WTC11 (cell line): ENCODE results near the gene HTR5A. TPM values are rescaled to one million over a fixed set of nuclear protein-coding genes. Genes with fewer than 3 reads are reported as not detected.

Experiments
- ATAC-seq: fragments of 200-7000 bp; cut with Tn5 transposase; 2 replicates; pipeline ENCODE4 v1.10.0; 2021; ENCODE audit warnings: mild to moderate bottlenecking, moderate library complexity
- CTCF ChIA-PET: fragments of 300-600 bp; sonication (Branson Sonifier 250); formaldehyde crosslinking; loops from one replicate; lab custom pipeline; 2021; ENCODE audit warnings: antibody characterized with exemption; lab: Charles Lee
- POLR2A ChIA-PET: fragments of 350-600 bp; sonication (Branson Sonifier 250); formaldehyde crosslinking; loops from one replicate; lab custom pipeline; 2021; ENCODE audit warnings: antibody characterized with exemption; lab: Charles Lee
- DNase-seq: peaks from one replicate; pipeline ENCODE4 v3.0.0; 2021; ENCODE audit warnings: low spot score
- H3K27ac Mint-ChIP-seq: 2 replicates; pipeline ENCODE4 v1.8.0; 2021; ENCODE audit warnings: mixed read lengths
- H3K27me3 Mint-ChIP-seq: 2 replicates; pipeline ENCODE4 v1.8.0; 2021; ENCODE audit warnings: low read depth, mild to moderate bottlenecking, moderate library complexity, mixed read lengths
- H3K36me3 Mint-ChIP-seq: 2 replicates; pipeline ENCODE4 v1.8.0; 2021; ENCODE audit warnings: mixed read lengths
- H3K4me1 Mint-ChIP-seq: 2 replicates; pipeline ENCODE4 v1.8.0; 2022; ENCODE audit warnings: mixed read lengths
- H3K4me3 Mint-ChIP-seq: 2 replicates; pipeline ENCODE4 v1.8.0; 2021; ENCODE audit warnings: mild to moderate bottlenecking, moderate library complexity, mixed read lengths
- H3K9me3 Mint-ChIP-seq: 2 replicates; pipeline ENCODE4 v1.8.0; 2021; ENCODE audit warnings: mixed read lengths
- ELF4 ChIP-seq: sonication (generic); formaldehyde crosslinking; IDR thresholded peaks from 2 replicates; pipeline ENCODE4 v1.8.1; 2022; ENCODE audit warnings: low read depth, mild to moderate bottlenecking, moderate library complexity, missing genetic modification reagents
- EMX1 ChIP-seq: fragments of 250-450 bp; sonication (Bioruptor Pico); IDR thresholded peaks from 2 replicates; pipeline ENCODE4 v1.8.0; 2021; ENCODE audit warnings: mild to moderate bottlenecking
- NR1H2 ChIP-seq: sonication (generic); formaldehyde crosslinking; IDR thresholded peaks from 2 replicates; pipeline ENCODE4 v1.9.0; 2021; ENCODE audit warnings: mild to moderate bottlenecking, moderate library complexity, missing genetic modification reagents
- PRRX2 ChIP-seq: fragments of 250-450 bp; sonication (Bioruptor Pico); IDR thresholded peaks from 2 replicates; pipeline ENCODE4 v1.8.0; 2021; ENCODE audit warnings: mild to moderate bottlenecking
- RORB ChIP-seq: fragments of 250-450 bp; sonication (Bioruptor Pico); IDR thresholded peaks from 2 replicates; pipeline ENCODE4 v1.9.0; 2021; ENCODE audit warnings: mild to moderate bottlenecking
- ZNF121 ChIP-seq: sonication (generic); formaldehyde crosslinking; IDR thresholded peaks from 2 replicates; pipeline ENCODE4 v1.8.0; 2023; ENCODE audit warnings: missing genetic modification reagents
- ZNF219 ChIP-seq: sonication (generic); formaldehyde crosslinking; IDR thresholded peaks from 2 replicates; pipeline ENCODE4 v1.8.0; 2023; ENCODE audit warnings: missing genetic modification reagents, mild to moderate bottlenecking, borderline replicate concordance
- total RNA-seq: library from RNA; stranded (reverse); gene quantifications from 3 replicates; pipeline ENCODE4 v1.2.3, GENCODE V29; 2021
- TF ChIP-seq, protein P1 (sequence below): fragments of 200-600 bp; IDR thresholded peaks from 2 replicates; pipeline ENCODE4 v1.8.0; 2022; ENCODE audit warnings: antibody characterized with exemption
- TF ChIP-seq, protein P2 (sequence below): sonication (generic); formaldehyde crosslinking; IDR thresholded peaks from 2 replicates; pipeline ENCODE4 v1.8.1; 2023; ENCODE audit warnings: mild to moderate bottlenecking, missing genetic modification reagents, borderline replicate concordance
- TF ChIP-seq, protein P3 (sequence below): sonication (generic); formaldehyde crosslinking; IDR thresholded peaks from 2 replicates; pipeline ENCODE4 v1.8.1; 2023; ENCODE audit warnings: mild to moderate bottlenecking, moderate library complexity, missing genetic modification reagents
- TF ChIP-seq, protein P4 (sequence below): fragments of 250-450 bp; sonication (Bioruptor Pico); IDR thresholded peaks from 2 replicates; pipeline ENCODE4 v1.9.0; 2021; ENCODE audit warnings: mild to moderate bottlenecking
- TF ChIP-seq, protein P5 (sequence below): sonication (generic); formaldehyde crosslinking; IDR thresholded peaks from 2 replicates; pipeline ENCODE4 v1.8.1; 2023; ENCODE audit warnings: mild to moderate bottlenecking, missing genetic modification reagents
- TF ChIP-seq, protein P6 (sequence below): fragments of 250-450 bp; sonication (Bioruptor Pico); IDR thresholded peaks from 2 replicates; pipeline ENCODE4 v1.9.0; 2021; ENCODE audit warnings: moderate library complexity, mild to moderate bottlenecking, inconsistent platforms, borderline replicate concordance
- TF ChIP-seq, protein P7 (sequence below): fragments of 250-450 bp; sonication (Bioruptor Pico); conservative IDR thresholded peaks from 2 replicates; pipeline ENCODE4 v1.9.0; 2021; ENCODE audit warnings: mild to moderate bottlenecking

HTR5A gene
- total RNA-seq, 1 experiment from 2014 or later, result not detected

DNA sequence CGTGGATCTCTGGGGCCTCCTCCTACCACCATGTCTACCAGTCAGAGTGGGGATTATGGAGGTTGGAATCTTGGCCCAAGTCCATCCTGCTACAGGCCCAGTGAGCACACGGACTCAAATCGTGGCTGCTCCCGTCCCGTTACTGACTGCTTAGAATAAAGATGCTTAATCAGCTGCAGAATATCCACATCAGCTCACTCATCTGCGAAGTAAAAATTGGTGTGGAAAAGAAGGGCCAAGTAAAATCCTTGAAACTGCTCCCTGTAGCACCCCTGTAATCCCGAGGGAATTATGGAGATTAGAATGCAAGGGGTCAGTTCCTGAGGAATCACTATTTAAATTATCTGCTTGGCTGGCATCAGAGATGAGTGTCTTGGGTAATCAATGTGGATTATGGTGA, 13.0 kb upstream of the HTR5A start:
- POLR2A ChIA-PET, result no interaction called here
- Mint-ChIP-seq H3K36me3 (no peaks in the 10 kb centered on the region), H3K27ac (no peak overlapping the region), H3K4me1 (no peaks in the 10 kb centered on the region), H3K4me3 (no peak overlapping the region), H3K9me3 (no peaks in the 10 kb centered on the region)
- CTCF ChIA-PET, result no interaction called here
- DNase-seq, result no peak
- no peak for ATAC-seq
- TF ChIP-seq EMX1 (CRISPR knock-in tag), result no peak
- TF ChIP-seq, protein P1, sequence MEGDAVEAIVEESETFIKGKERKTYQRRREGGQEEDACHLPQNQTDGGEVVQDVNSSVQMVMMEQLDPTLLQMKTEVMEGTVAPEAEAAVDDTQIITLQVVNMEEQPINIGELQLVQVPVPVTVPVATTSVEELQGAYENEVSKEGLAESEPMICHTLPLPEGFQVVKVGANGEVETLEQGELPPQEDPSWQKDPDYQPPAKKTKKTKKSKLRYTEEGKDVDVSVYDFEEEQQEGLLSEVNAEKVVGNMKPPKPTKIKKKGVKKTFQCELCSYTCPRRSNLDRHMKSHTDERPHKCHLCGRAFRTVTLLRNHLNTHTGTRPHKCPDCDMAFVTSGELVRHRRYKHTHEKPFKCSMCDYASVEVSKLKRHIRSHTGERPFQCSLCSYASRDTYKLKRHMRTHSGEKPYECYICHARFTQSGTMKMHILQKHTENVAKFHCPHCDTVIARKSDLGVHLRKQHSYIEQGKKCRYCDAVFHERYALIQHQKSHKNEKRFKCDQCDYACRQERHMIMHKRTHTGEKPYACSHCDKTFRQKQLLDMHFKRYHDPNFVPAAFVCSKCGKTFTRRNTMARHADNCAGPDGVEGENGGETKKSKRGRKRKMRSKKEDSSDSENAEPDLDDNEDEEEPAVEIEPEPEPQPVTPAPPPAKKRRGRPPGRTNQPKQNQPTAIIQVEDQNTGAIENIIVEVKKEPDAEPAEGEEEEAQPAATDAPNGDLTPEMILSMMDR, result no peak
- TF ChIP-seq, protein P2, sequence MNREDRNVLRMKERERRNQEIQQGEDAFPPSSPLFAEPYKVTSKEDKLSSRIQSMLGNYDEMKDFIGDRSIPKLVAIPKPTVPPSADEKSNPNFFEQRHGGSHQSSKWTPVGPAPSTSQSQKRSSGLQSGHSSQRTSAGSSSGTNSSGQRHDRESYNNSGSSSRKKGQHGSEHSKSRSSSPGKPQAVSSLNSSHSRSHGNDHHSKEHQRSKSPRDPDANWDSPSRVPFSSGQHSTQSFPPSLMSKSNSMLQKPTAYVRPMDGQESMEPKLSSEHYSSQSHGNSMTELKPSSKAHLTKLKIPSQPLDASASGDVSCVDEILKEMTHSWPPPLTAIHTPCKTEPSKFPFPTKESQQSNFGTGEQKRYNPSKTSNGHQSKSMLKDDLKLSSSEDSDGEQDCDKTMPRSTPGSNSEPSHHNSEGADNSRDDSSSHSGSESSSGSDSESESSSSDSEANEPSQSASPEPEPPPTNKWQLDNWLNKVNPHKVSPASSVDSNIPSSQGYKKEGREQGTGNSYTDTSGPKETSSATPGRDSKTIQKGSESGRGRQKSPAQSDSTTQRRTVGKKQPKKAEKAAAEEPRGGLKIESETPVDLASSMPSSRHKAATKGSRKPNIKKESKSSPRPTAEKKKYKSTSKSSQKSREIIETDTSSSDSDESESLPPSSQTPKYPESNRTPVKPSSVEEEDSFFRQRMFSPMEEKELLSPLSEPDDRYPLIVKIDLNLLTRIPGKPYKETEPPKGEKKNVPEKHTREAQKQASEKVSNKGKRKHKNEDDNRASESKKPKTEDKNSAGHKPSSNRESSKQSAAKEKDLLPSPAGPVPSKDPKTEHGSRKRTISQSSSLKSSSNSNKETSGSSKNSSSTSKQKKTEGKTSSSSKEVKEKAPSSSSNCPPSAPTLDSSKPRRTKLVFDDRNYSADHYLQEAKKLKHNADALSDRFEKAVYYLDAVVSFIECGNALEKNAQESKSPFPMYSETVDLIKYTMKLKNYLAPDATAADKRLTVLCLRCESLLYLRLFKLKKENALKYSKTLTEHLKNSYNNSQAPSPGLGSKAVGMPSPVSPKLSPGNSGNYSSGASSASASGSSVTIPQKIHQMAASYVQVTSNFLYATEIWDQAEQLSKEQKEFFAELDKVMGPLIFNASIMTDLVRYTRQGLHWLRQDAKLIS, result no peak
- TF ChIP-seq, protein P3, sequence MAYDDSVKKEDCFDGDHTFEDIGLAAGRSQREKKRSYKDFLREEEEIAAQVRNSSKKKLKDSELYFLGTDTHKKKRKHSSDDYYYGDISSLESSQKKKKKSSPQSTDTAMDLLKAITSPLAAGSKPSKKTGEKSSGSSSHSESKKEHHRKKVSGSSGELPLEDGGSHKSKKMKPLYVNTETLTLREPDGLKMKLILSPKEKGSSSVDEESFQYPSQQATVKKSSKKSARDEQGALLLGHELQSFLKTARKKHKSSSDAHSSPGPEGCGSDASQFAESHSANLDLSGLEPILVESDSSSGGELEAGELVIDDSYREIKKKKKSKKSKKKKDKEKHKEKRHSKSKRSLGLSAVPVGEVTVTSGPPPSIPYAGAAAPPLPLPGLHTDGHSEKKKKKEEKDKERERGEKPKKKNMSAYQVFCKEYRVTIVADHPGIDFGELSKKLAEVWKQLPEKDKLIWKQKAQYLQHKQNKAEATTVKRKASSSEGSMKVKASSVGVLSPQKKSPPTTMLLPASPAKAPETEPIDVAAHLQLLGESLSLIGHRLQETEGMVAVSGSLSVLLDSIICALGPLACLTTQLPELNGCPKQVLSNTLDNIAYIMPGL (CRISPR knock-in tag), result no peak
- TF ChIP-seq, protein P4, sequence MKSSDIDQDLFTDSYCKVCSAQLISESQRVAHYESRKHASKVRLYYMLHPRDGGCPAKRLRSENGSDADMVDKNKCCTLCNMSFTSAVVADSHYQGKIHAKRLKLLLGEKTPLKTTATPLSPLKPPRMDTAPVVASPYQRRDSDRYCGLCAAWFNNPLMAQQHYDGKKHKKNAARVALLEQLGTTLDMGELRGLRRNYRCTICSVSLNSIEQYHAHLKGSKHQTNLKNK, result no peak
- TF ChIP-seq, all 79 proteins: peak for 0
- H3K27me3 Mint-ChIP-seq, result no peaks in the 10 kb centered on the region

DNA sequence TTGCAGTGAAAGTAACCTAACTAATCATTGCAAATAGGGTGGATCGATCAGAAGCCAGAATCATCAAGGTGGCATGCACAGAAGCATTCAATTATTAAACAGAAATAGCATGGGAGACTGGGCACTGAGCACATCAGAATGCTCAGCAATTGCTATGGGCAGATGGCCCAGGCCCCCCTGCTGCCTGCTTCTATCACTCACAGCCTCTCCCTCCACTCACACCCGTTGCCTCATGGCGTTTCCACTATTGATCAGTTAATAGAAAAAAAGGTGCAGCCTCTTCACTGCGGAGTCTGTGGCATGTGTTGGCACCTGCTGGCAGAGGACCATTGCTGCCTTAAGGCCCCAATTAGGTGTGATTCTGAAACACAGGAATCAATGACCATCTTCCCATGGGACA, 11.2 kb upstream of the HTR5A start:
- TF ChIP-seq, protein P5, sequence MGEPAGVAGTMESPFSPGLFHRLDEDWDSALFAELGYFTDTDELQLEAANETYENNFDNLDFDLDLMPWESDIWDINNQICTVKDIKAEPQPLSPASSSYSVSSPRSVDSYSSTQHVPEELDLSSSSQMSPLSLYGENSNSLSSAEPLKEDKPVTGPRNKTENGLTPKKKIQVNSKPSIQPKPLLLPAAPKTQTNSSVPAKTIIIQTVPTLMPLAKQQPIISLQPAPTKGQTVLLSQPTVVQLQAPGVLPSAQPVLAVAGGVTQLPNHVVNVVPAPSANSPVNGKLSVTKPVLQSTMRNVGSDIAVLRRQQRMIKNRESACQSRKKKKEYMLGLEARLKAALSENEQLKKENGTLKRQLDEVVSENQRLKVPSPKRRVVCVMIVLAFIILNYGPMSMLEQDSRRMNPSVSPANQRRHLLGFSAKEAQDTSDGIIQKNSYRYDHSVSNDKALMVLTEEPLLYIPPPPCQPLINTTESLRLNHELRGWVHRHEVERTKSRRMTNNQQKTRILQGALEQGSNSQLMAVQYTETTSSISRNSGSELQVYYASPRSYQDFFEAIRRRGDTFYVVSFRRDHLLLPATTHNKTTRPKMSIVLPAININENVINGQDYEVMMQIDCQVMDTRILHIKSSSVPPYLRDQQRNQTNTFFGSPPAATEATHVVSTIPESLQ (CRISPR knock-in tag), result no peak
- TF ChIP-seq ELF4 (CRISPR knock-in tag) (no peak), ZNF121 (CRISPR knock-in tag) (no peak), RORB (CRISPR knock-in tag) (no peak), ZNF219 (CRISPR knock-in tag) (no peak), PRRX2 (CRISPR knock-in tag) (no peak), NR1H2 (CRISPR knock-in tag) (no peak)
- TF ChIP-seq, protein P6, sequence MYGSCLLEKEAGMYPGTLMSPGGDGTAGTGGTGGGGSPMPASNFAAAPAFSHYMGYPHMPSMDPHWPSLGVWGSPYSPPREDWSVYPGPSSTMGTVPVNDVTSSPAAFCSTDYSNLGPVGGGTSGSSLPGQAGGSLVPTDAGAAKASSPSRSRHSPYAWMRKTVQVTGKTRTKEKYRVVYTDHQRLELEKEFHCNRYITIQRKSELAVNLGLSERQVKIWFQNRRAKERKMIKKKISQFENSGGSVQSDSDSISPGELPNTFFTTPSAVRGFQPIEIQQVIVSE (CRISPR knock-in tag), result no peak
- TF ChIP-seq, protein P7, sequence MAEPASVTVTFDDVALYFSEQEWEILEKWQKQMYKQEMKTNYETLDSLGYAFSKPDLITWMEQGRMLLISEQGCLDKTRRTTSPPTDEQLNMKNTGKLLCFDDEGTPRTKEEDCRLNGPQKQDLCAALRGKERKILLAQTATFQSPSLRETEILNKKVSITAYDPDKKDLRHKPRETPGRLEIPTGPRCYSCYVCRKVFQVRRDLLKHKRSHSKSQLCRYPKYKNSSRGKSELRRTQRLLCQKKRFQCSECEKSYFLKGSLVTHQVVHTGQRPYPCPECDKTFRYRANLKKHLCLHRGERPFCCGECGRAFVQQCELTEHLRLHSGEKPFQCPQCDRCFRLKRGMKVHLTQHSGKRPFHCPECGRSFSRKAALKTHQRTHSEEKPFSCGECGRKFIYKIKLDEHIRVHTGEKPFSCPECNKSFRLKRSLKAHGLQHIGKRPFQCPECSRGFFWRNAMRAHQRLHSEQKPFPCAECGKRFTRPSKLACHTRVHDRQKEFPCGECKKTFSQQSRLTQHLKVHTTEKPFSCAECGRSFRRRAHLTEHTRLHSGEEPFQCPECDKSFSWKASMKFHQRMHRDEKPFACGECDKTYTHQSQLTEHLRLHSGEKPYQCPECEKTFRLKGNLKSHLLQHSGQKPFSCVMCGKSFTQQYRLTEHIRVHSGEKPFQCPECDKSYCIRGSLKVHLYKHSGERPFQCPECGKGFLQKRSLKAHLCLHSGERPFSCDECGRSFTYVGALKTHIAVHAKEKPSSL (CRISPR knock-in tag), result no peak
- CTCF ChIA-PET, result no interaction called here
- no peaks in the 10 kb centered on the region for H3K9me3 Mint-ChIP-seq
- no peaks in the 10 kb centered on the region for H3K27me3 Mint-ChIP-seq
- no peaks in the 10 kb centered on the region for H3K36me3 Mint-ChIP-seq
- no peak overlapping the region for H3K27ac Mint-ChIP-seq
- DNase-seq, result no peak
- POLR2A ChIA-PET, result no interaction called here
- H3K4me1 Mint-ChIP-seq, result no peaks in the 10 kb centered on the region
- no peak overlapping the region for H3K4me3 Mint-ChIP-seq
- ATAC-seq, result no peak
